ENCODE data around the gene TRIM40. TPM values are rescaled to one million over a fixed set of nuclear protein-coding genes. Genes with fewer than 3 reads are reported as not detected.

Gene TRIM40
- total and polyA plus RNA-seq, 2 of the 13 experiments (the other 11 are each of a cell fraction or from before 2014, with no cell fraction given) = 0.58 TPM; not detected in 1

DNA sequence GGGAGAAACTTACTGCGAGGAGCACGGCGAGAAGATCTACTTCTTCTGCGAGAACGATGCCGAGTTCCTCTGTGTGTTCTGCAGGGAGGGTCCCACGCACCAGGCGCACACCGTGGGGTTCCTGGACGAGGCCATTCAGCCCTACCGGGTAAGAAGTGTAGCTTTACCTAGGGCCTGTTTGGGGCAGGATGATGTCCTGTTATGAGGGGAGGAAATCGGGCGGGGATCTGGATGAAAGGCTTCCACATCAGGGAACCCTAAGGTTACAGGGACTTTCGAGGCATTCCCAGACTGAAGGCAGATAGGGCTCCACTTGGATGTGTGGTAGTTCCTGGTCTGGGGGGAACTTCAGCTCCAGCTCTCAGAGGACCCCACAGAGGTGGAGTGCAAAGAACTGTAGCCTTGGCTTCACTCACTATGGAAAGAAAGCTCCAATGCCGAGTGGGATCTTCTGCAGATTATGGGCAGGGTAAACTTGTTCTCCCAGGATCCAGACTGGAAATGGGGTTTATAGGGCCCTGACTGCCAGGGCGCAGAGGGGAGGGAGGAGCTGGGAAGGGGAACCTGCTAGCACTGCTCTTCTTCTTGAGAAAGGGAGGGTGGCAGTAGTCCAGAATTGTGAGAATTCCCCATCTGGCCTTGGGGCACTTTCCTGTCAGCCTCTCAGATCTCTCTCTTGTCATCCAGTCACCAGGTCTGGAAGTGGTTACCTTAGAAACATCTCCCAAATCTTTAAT is 28.1 kb downstream of the TRIM40 start (continued):
- TF ChIP-seq, protein P1, sequence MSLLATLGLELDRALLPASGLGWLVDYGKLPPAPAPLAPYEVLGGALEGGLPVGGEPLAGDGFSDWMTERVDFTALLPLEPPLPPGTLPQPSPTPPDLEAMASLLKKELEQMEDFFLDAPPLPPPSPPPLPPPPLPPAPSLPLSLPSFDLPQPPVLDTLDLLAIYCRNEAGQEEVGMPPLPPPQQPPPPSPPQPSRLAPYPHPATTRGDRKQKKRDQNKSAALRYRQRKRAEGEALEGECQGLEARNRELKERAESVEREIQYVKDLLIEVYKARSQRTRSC (CRISPR knock-in tag; IDR thresholded peaks at IDR 0.05; ENCODE audit: low read depth) = no peak
- no peak for TF ChIP-seq NR1H2 (CRISPR knock-in tag; IDR thresholded peaks at IDR 0.05; ENCODE audit: borderline replicate concordance, low read depth)
- no peak for TF ChIP-seq ELF4 (CRISPR knock-in tag; IDR thresholded peaks at IDR 0.05; ENCODE audit: borderline replicate concordance)
- TF ChIP-seq ZNF616 (CRISPR knock-in tag; IDR thresholded peaks at IDR 0.05; ENCODE audit: low read depth) = no peak
- TF ChIP-seq, protein P2, sequence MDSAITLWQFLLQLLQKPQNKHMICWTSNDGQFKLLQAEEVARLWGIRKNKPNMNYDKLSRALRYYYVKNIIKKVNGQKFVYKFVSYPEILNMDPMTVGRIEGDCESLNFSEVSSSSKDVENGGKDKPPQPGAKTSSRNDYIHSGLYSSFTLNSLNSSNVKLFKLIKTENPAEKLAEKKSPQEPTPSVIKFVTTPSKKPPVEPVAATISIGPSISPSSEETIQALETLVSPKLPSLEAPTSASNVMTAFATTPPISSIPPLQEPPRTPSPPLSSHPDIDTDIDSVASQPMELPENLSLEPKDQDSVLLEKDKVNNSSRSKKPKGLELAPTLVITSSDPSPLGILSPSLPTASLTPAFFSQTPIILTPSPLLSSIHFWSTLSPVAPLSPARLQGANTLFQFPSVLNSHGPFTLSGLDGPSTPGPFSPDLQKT (CRISPR knock-in tag; IDR thresholded peaks at IDR 0.05; ENCODE audit: borderline replicate concordance) = no peak
- TF ChIP-seq ZNF879 (CRISPR knock-in tag; IDR thresholded peaks at IDR 0.05) = no peak
- TF ChIP-seq HOXA5 (CRISPR knock-in tag; IDR thresholded peaks at IDR 0.05) = peak; percentile 29; the same call in 1 of the 2 replicates
- TF ChIP-seq, protein P3, sequence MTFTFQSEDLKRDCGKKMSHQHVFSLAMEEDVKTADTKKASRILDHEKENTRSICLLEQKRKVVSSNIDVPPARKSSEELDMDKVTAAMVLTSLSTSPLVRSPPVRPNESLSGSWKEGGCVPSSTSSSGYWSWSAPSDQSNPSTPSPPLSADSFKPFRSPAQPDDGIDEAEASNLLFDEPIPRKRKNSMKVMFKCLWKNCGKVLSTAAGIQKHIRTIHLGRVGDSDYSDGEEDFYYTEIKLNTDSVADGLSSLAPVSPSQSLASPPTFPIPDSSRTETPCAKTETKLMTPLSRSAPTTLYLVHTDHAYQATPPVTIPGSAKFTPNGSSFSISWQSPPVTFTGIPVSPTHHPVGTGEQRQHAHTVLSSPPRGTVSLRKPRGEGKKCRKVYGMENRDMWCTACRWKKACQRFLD (CRISPR knock-in tag; IDR thresholded peaks at IDR 0.05; ENCODE audit: borderline replicate concordance) = no peak
- TF ChIP-seq FOXK1 (CRISPR knock-in tag; IDR thresholded peaks at IDR 0.05; ENCODE audit: borderline replicate concordance, low read depth) = no peak
- no peak for TF ChIP-seq NCOA2 (CRISPR knock-in tag; IDR thresholded peaks at IDR 0.05)
- TF ChIP-seq, protein P4, sequence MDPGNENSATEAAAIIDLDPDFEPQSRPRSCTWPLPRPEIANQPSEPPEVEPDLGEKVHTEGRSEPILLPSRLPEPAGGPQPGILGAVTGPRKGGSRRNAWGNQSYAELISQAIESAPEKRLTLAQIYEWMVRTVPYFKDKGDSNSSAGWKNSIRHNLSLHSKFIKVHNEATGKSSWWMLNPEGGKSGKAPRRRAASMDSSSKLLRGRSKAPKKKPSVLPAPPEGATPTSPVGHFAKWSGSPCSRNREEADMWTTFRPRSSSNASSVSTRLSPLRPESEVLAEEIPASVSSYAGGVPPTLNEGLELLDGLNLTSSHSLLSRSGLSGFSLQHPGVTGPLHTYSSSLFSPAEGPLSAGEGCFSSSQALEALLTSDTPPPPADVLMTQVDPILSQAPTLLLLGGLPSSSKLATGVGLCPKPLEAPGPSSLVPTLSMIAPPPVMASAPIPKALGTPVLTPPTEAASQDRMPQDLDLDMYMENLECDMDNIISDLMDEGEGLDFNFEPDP (CRISPR knock-in tag; conservative IDR thresholded peaks at IDR 0.05) = 0 out of 2 replicates have a peak, but pooled peaks have one; percentile 63
- no peak for TF ChIP-seq MED13 (CRISPR knock-in tag; IDR thresholded peaks at IDR 0.05)
- no peak for TF ChIP-seq LCORL (IDR thresholded peaks at IDR 0.05)
- TF ChIP-seq LCORL (CRISPR knock-in tag; IDR thresholded peaks at IDR 0.05) = no peak
- TF ChIP-seq ZNF644 (CRISPR knock-in tag; IDR thresholded peaks at IDR 0.05; ENCODE audit: low read depth) = no peak
- TF ChIP-seq ZNF790 (CRISPR knock-in tag; IDR thresholded peaks at IDR 0.05; ENCODE audit: borderline replicate concordance) = no peak
- TF ChIP-seq SRY (CRISPR knock-in tag; IDR thresholded peaks at IDR 0.05) = no peak; the same call in 1 of the 2 replicates
- no peak for TF ChIP-seq CENPX (CRISPR knock-in tag; IDR thresholded peaks at IDR 0.05)
- no peak for TF ChIP-seq HOXA3 (CRISPR knock-in tag; IDR thresholded peaks at IDR 0.05)
- TF ChIP-seq, protein P5, sequence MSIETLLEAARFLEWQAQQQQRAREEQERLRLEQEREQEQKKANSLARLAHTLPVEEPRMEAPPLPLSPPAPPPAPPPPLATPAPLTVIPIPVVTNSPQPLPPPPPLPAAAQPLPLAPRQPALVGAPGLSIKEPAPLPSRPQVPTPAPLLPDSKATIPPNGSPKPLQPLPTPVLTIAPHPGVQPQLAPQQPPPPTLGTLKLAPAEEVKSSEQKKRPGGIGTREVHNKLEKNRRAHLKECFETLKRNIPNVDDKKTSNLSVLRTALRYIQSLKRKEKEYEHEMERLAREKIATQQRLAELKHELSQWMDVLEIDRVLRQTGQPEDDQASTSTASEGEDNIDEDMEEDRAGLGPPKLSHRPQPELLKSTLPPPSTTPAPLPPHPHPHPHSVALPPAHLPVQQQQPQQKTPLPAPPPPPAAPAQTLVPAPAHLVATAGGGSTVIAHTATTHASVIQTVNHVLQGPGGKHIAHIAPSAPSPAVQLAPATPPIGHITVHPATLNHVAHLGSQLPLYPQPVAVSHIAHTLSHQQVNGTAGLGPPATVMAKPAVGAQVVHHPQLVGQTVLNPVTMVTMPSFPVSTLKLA (IDR thresholded peaks at IDR 0.05) = no peak
- no peak for TF ChIP-seq KDM2A (CRISPR knock-in tag; IDR thresholded peaks at IDR 0.05; ENCODE audit: borderline replicate concordance, low read depth)
- no peak for TF ChIP-seq TMF1 (CRISPR knock-in tag; IDR thresholded peaks at IDR 0.05; ENCODE audit: low read depth)
- TF ChIP-seq ZNF747 (CRISPR knock-in tag; IDR thresholded peaks at IDR 0.05; ENCODE audit: borderline replicate concordance) = 0 out of 2 replicates have a peak, but pooled peaks have one; percentile 26

Data from HepG2 (cell line).